ENCODE results near the gene CENPH.

DNA sequence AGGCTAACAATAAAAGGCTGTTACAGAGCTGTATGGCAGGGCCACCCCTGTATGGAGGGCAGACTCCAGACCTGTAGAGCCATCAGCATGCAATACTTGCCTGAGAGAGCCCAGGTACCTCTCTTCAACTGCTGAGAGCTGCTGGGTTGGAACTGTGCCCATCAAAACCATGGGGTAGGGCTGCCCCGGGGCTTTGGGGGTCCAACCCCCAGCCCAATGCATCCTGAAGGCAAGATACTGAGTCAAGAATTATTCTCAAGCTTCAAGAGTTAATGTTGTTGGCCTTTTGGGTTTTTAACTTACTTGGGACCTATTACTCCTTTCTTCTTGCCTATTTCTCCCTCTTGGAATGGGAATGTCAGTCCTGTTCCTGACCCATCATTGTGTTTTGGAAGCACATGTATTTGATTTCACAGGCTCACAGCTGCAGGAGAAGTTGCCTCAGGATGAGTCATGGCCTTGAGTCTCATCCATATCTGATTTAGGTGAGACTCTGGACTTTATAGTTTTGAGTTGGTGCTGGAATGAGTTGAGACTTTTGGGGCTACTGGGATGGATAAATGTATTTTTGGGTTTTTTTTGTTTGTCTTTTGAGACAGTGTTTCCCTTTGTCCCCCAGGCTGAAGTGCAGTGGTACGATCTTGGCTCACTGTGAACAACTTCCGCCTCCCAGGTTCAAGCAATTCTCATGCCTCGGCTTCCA is 24.3 kb downstream of the CENPH start:
- TF ChIP-seq, protein P1, sequence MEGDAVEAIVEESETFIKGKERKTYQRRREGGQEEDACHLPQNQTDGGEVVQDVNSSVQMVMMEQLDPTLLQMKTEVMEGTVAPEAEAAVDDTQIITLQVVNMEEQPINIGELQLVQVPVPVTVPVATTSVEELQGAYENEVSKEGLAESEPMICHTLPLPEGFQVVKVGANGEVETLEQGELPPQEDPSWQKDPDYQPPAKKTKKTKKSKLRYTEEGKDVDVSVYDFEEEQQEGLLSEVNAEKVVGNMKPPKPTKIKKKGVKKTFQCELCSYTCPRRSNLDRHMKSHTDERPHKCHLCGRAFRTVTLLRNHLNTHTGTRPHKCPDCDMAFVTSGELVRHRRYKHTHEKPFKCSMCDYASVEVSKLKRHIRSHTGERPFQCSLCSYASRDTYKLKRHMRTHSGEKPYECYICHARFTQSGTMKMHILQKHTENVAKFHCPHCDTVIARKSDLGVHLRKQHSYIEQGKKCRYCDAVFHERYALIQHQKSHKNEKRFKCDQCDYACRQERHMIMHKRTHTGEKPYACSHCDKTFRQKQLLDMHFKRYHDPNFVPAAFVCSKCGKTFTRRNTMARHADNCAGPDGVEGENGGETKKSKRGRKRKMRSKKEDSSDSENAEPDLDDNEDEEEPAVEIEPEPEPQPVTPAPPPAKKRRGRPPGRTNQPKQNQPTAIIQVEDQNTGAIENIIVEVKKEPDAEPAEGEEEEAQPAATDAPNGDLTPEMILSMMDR (IDR thresholded peaks at IDR 0.05; ENCODE audit: control extremely low read depth in 1 of 3, insufficient read depth in 1 of 3, low read depth in 1 of 3, low read length in 3 of 3): no peak
- TF ChIP-seq TAF1 (IDR thresholded peaks at IDR 0.05; ENCODE audit: low read depth, low read length) (no peak), JUND (IDR thresholded peaks at IDR 0.05; ENCODE audit: low read length) (no peak), TCF12 (IDR thresholded peaks at IDR 0.05; ENCODE audit: low read depth, low read length) (no peak), POLR2AphosphoS5 (IDR thresholded peaks at IDR 0.05; ENCODE audit: low read depth, low read length) (no peak), EZH2 (IDR thresholded peaks at IDR 0.05; ENCODE audit: low read depth, low read length, severe bottlenecking) (no peak), SP1 (IDR thresholded peaks at IDR 0.05; ENCODE audit: low read depth, low read length) (no peak), GABPA (IDR thresholded peaks at IDR 0.05; ENCODE audit: borderline replicate concordance, insufficient read depth, low read length) (no peak), NANOG (IDR thresholded peaks at IDR 0.05; ENCODE audit: insufficient read depth, low read depth, low read length, poor library complexity, severe bottlenecking) (no peak), CEBPB (IDR thresholded peaks at IDR 0.05; ENCODE audit: low read depth, low read length) (no peak), KDM4A (IDR thresholded peaks at IDR 0.05; ENCODE audit: low read depth, low read length, severe bottlenecking) (no peak), ASH2L (IDR thresholded peaks at IDR 0.05; ENCODE audit: low read length) (no peak), HDAC2 (IDR thresholded peaks at IDR 0.05; ENCODE audit: borderline replicate concordance in 1 of 2, low read depth in 2 of 2, low read length in 2 of 2) (no peak)
- TF ChIP-seq, protein P2, sequence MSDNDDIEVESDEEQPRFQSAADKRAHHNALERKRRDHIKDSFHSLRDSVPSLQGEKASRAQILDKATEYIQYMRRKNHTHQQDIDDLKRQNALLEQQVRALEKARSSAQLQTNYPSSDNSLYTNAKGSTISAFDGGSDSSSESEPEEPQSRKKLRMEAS (IDR thresholded peaks at IDR 0.05): no peak

Data from H1 (cell line).